ENCODE data around the gene SCN10A. TPM values are rescaled to one million over a fixed set of nuclear protein-coding genes. Genes with fewer than 3 reads are reported as not detected.

SCN10A gene
- total RNA-seq, 1 donor from 2014 or later, result not detected

GRCh38 chr3:38722781-38723568 is 93.0 kb downstream of the SCN10A start:
- DNase-seq, result no peak
- no peaks in the 10 kb centered on the region for H3K27me3 Mint-ChIP-seq (ENCODE audit: unreplicated experiment)
- no peaks in the 10 kb centered on the region for H3K36me3 Mint-ChIP-seq (ENCODE audit: unreplicated experiment)
- H3K4me3 Mint-ChIP-seq (ENCODE audit: unreplicated experiment), result no peak overlapping the region
- no peak for TF ChIP-seq CTCF (IDR thresholded peaks at IDR 0.05; ENCODE audit: partially characterized antibody, unreplicated experiment)
- H3K4me1 Mint-ChIP-seq (ENCODE audit: low read depth, unreplicated experiment), result peaks cover 16% of the 10 kb centered on the region
- H3K9me3 Mint-ChIP-seq (ENCODE audit: unreplicated experiment), result peaks cover 4% of the 10 kb centered on the region
- H3K27ac Mint-ChIP-seq (ENCODE audit: unreplicated experiment), result peak overlapping the region; percentile 52

- H3K4me1 Mint-ChIP-seq (ENCODE audit: low read depth, unreplicated experiment), result peaks cover 13% of the 10 kb centered on the region
- TF ChIP-seq CTCF (IDR thresholded peaks at IDR 0.05; ENCODE audit: partially characterized antibody, unreplicated experiment), result no peak
- DNase-seq, result no peak
- no peaks in the 10 kb centered on the region for H3K27me3 Mint-ChIP-seq (ENCODE audit: unreplicated experiment)
- no peak overlapping the region for H3K4me3 Mint-ChIP-seq (ENCODE audit: unreplicated experiment)
- H3K27ac Mint-ChIP-seq (ENCODE audit: unreplicated experiment), result no peak overlapping the region
- H3K36me3 Mint-ChIP-seq (ENCODE audit: unreplicated experiment), result no peaks in the 10 kb centered on the region
- H3K9me3 Mint-ChIP-seq (ENCODE audit: unreplicated experiment), result peaks cover 4% of the 10 kb centered on the region
Observed at GRCh38 chr3:38721207-38721772, 94.7 kb downstream of the SCN10A start.

- no peaks in the 10 kb centered on the region for H3K36me3 Mint-ChIP-seq (ENCODE audit: unreplicated experiment)
- DNase-seq, result no peak
- H3K4me3 Mint-ChIP-seq (ENCODE audit: unreplicated experiment), result no peak overlapping the region
- H3K4me1 Mint-ChIP-seq (ENCODE audit: low read depth, unreplicated experiment), result peaks cover 8% of the 10 kb centered on the region
- peaks cover 4% of the 10 kb centered on the region for H3K9me3 Mint-ChIP-seq (ENCODE audit: unreplicated experiment)
- no peak for TF ChIP-seq CTCF (IDR thresholded peaks at IDR 0.05; ENCODE audit: partially characterized antibody, unreplicated experiment)
- H3K27me3 Mint-ChIP-seq (ENCODE audit: unreplicated experiment), result no peaks in the 10 kb centered on the region
- H3K27ac Mint-ChIP-seq (ENCODE audit: unreplicated experiment), result no peak overlapping the region
Observed at GRCh38 chr3:38720465-38720864, 95.6 kb downstream of the SCN10A start.

GRCh38 chr3:38717355-38718240 is 98.4 kb downstream of the SCN10A start:
- Mint-ChIP-seq H3K27me3 (ENCODE audit: unreplicated experiment) (peaks cover 3% of the 10 kb centered on the region), H3K4me1 (ENCODE audit: low read depth, unreplicated experiment) (no peaks in the 10 kb centered on the region), H3K36me3 (ENCODE audit: unreplicated experiment) (no peaks in the 10 kb centered on the region), H3K27ac (ENCODE audit: unreplicated experiment) (no peak overlapping the region), H3K4me3 (ENCODE audit: unreplicated experiment) (no peak overlapping the region), H3K9me3 (ENCODE audit: unreplicated experiment) (peaks cover 7% of the 10 kb centered on the region)
- no peak for DNase-seq
- TF ChIP-seq CTCF (IDR thresholded peaks at IDR 0.05; ENCODE audit: partially characterized antibody, unreplicated experiment), result no peak

Measured in glutamatergic neuron (in vitro differentiated cells).